IMR-90 (cell line): ENCODE data around the gene MCAM.

ENCODE experiments used
- CTCF ChIP-seq: conservative IDR thresholded peaks from 2 replicates; pipeline ENCODE4 v1.5.1; 2012; ENCODE audit warnings: mild to moderate bottlenecking, low read depth, low read length, improper control_type of control experiment
- ELK1 ChIP-seq: fragments of 150-350 bp; IDR thresholded peaks from 2 replicates; pipeline ENCODE4 v1.6.1; 2016; ENCODE audit warnings: low read depth, mild to moderate bottlenecking, low read length, moderate library complexity, borderline replicate concordance
- POLR2A ChIP-seq: IDR thresholded peaks from 2 replicates; pipeline ENCODE4 v1.6.1; 2012; ENCODE audit warnings: mild to moderate bottlenecking, low read depth, low read length
- RAD21 ChIP-seq: IDR thresholded peaks from 2 replicates; pipeline ENCODE4 v1.6.1; 2012; ENCODE audit warnings: low read length, improper control_type of control experiment
- RCOR1 ChIP-seq: IDR thresholded peaks from 2 replicates; pipeline ENCODE4 v1.6.1; 2012; ENCODE audit warnings: mild to moderate bottlenecking, low read length, improper control_type of control experiment; ENCODE audit not compliant: insufficient replicate concordance
- RFX5 ChIP-seq: IDR thresholded peaks from 2 replicates; pipeline ENCODE4 v1.8.0; 2012; ENCODE audit warnings: low read depth, mild to moderate bottlenecking, low read length, moderate library complexity
- SMC3 ChIP-seq: fragments of 150-350 bp; IDR thresholded peaks from 2 replicates; pipeline ENCODE4 v1.6.1; 2016; ENCODE audit warnings: low read depth, mild to moderate bottlenecking, antibody characterized with exemption, low read length, moderate library complexity

- TF ChIP-seq RAD21 = no peak
- TF ChIP-seq CTCF = no peak
- TF ChIP-seq ELK1 = no peak
- TF ChIP-seq RCOR1 = no peak
- no peak for TF ChIP-seq POLR2A
- TF ChIP-seq RFX5 = no peak
- no peak for TF ChIP-seq SMC3
Observed at GRCh38 chr11:119285431-119285830, 31.5 kb downstream of the MCAM start.
